ENCODE data around the gene PPFIA4.

The PPFIA4 gene

GRCh38 chr1:203085528-203086406 lies 59.5 kb downstream of the PPFIA4 start, which contains the start of gene MYOG:
Gene MYOG (minus strand): TSS chr1:203086012. CDS start chr1:203085961, 51 bp downstream.
- DNase-seq: no peak

- no peak for DNase-seq
Observed at GRCh38 chr1:203086992-203087763, 60.9 kb downstream of the PPFIA4 start.

- DNase-seq: no peak
Observed at GRCh38 chr1:203088441-203088840, 62.1 kb downstream of the PPFIA4 start.

- DNase-seq: no peak
Observed at GRCh38 chr1:203089001-203089650, 62.8 kb downstream of the PPFIA4 start.

- no peak for DNase-seq
Observed at GRCh38 chr1:203089651-203090045, 63.4 kb downstream of the PPFIA4 start.

- no peak for DNase-seq
Observed at GRCh38 chr1:203090421-203091198, 64.3 kb downstream of the PPFIA4 start.

GRCh38 chr1:203091199-203091477 lies 64.8 kb downstream of the PPFIA4 start:
- no peak for DNase-seq

- no peak for DNase-seq
Observed at GRCh38 chr1:203091761-203092330, 65.6 kb downstream of the PPFIA4 start.

- DNase-seq: no peak
Observed at GRCh38 chr1:203093754-203094410, 67.6 kb downstream of the PPFIA4 start.

GRCh38 chr1:203095061-203095690 lies 68.9 kb downstream of the PPFIA4 start:
- no peak for DNase-seq

- DNase-seq: no peak
Observed at GRCh38 chr1:203096566-203096965, 70.3 kb downstream of the PPFIA4 start.

GRCh38 chr1:203097001-203097400 lies 70.7 kb downstream of the PPFIA4 start:
- no peak for DNase-seq

- DNase-seq: no peak
Observed at GRCh38 chr1:203098445-203098844, 72.2 kb downstream of the PPFIA4 start.

- DNase-seq: no peak
Observed at GRCh38 chr1:203098914-203099520, 72.7 kb downstream of the PPFIA4 start.

- no peak for DNase-seq
Observed at GRCh38 chr1:203099805-203100515, 73.7 kb downstream of the PPFIA4 start.

GRCh38 chr1:203100516-203100869 lies 74.2 kb downstream of the PPFIA4 start:
- DNase-seq: no peak

GRCh38 chr1:203101813-203102634 lies 75.7 kb downstream of the PPFIA4 start:
- no peak for DNase-seq

GRCh38 chr1:203103216-203103615 lies 76.9 kb downstream of the PPFIA4 start:
- no peak for DNase-seq

- DNase-seq: no peak
Observed at GRCh38 chr1:203103829-203104495, 77.7 kb downstream of the PPFIA4 start.

Data from NCI-H774 (cell line).